Esophagus (tissue), 2 donors: ENCODE data around the gene GK2. TPM values are rescaled to one million over a fixed set of nuclear protein-coding genes. Genes with fewer than 3 reads are reported as not detected.

ENCODE experiments used
- H3K27ac ChIP-seq, 2 donors: one replicate each; pipeline ENCODE4 v1.5.1; 2013; ENCODE audit warnings: low read depth in 2 of 2, mild to moderate bottlenecking in 2 of 2, inconsistent platforms in 1 of 2, low read length in 1 of 2, moderate library complexity in 1 of 2
- H3K27me3 ChIP-seq, 2 donors: one replicate each; pipeline ENCODE4 v1.6.1; 2013; ENCODE audit warnings: low read length in 2 of 2, control low read depth in 1 of 2, mild to moderate bottlenecking in 1 of 2; ENCODE audit not compliant: insufficient read depth in 2 of 2, control insufficient read depth in 1 of 2
- H3K36me3 ChIP-seq, 2 donors: one replicate each; pipeline ENCODE4 v1.6.1; 2013; ENCODE audit warnings: low read length in 1 of 2; ENCODE audit not compliant: control insufficient read depth in 2 of 2, insufficient read depth in 2 of 2
- H3K4me1 ChIP-seq, 2 donors: one replicate each; pipeline ENCODE4 v1.6.1; 2013; ENCODE audit warnings: low read length in 1 of 2; ENCODE audit not compliant: control insufficient read depth in 2 of 2, insufficient read depth in 2 of 2
- H3K4me3 ChIP-seq, 2 donors: one replicate each; pipeline ENCODE4 v1.5.1; 2013; ENCODE audit warnings: low read length in 2 of 2, mild to moderate bottlenecking in 2 of 2, low read depth in 1 of 2, moderate library complexity in 1 of 2
- H3K9me3 ChIP-seq, 2 donors: one replicate each; pipeline ENCODE4 v1.6.1; 2013; ENCODE audit warnings: mild to moderate bottlenecking in 2 of 2, low read depth in 1 of 2, low read length in 1 of 2, moderate library complexity in 1 of 2; ENCODE audit not compliant: control insufficient read depth in 2 of 2, insufficient read depth in 1 of 2
- WGBS, 2 donors: extraction: QIAGEN DNeasy Blood & Tissue Kit; methylation state at CpG; one replicate each; pipeline ENCODE4 v1.1.7; 2013; 5-methylcytosine and 5-hydroxymethylcytosine counted together
- polyA plus RNA-seq, 2 donors: library from polyadenylated mRNA; stranded (reverse); fragments of 200-250 nt; gene quantifications; one replicate each; pipeline ENCODE4 v1.2.3, GENCODE V29; 2013
- donor health status: healthy with polysubstance abuse.
- donor health status: Bipolar disorder and iron deficiency.

GK2 gene
- polyA plus RNA-seq, 2 donors: not detected

GRCh38 chr4:79426989-79427388 lies 19.0 kb upstream of the GK2 start:
- Histone ChIP-seq H3K36me3 (no peaks in the 10 kb centered on the region), H3K9me3 (peaks cover 0 to 2% of the 10 kb centered on the region in 2 donors), H3K4me3 (no peak overlapping the region), H3K4me1 (no peaks in the 10 kb centered on the region), H3K27ac (no peak overlapping the region), H3K27me3 (no peaks in the 10 kb centered on the region)

- Histone ChIP-seq H3K27me3 (no peaks in the 10 kb centered on the region), H3K36me3 (no peaks in the 10 kb centered on the region), H3K4me3 (no peak overlapping the region), H3K9me3 (no peaks in the 10 kb centered on the region), H3K27ac (no peak overlapping the region), H3K4me1 (no peaks in the 10 kb centered on the region)
- WGBS, 2 donors: 71 to 74% methylated on average over 1 of the region's 1 CpG
These were observed 17.6 kb upstream of the GK2 start for GRCh38 chr4:79425586-79425985.

- WGBS, 2 donors: 60 to 77% methylated on average over 2 of the region's 2 CpGs
These were observed 13.5 kb upstream of the GK2 start for GRCh38 chr4:79421483-79421882.

GRCh38 chr4:79413886-79414285 lies 5.9 kb upstream of the GK2 start:
- Histone ChIP-seq H3K9me3 (no peaks in the 10 kb centered on the region), H3K36me3 (no peaks in the 10 kb centered on the region), H3K4me3 (no peak overlapping the region), H3K4me1 (no peaks in the 10 kb centered on the region), H3K27me3 (no peaks in the 10 kb centered on the region), H3K27ac (no peak overlapping the region)
- WGBS, 2 donors: 75 to 88% methylated on average over 3 of the region's 3 CpGs

More at GRCh38 chr4:79421483-79421882, 13.5 kb upstream of the GK2 start:
- no peak overlapping the region for H3K4me3 ChIP-seq
- no peaks in the 10 kb centered on the region for H3K36me3 ChIP-seq
- no peaks in the 10 kb centered on the region for H3K9me3 ChIP-seq
- H3K27me3 ChIP-seq: no peaks in the 10 kb centered on the region
- no peaks in the 10 kb centered on the region for H3K4me1 ChIP-seq
- no peak overlapping the region for H3K27ac ChIP-seq

- H3K27ac ChIP-seq: no peak overlapping the region
- no peaks in the 10 kb centered on the region for H3K36me3 ChIP-seq
- 80 to 81% methylated on average over 9 of the region's 9 CpGs for WGBS, 2 donors
- H3K4me3 ChIP-seq: no peak overlapping the region
- H3K27me3 ChIP-seq: no peaks in the 10 kb centered on the region
- no peaks in the 10 kb centered on the region for H3K9me3 ChIP-seq
- no peaks in the 10 kb centered on the region for H3K4me1 ChIP-seq
These were observed 5.2 kb upstream of the GK2 start for GRCh38 chr4:79413032-79413885.

- Histone ChIP-seq H3K27ac (no peak overlapping the region), H3K27me3 (no peaks in the 10 kb centered on the region), H3K9me3 (no peaks in the 10 kb centered on the region), H3K4me3 (no peak overlapping the region), H3K36me3 (no peaks in the 10 kb centered on the region), H3K4me1 (no peaks in the 10 kb centered on the region)
These were observed 3.4 kb downstream of the GK2 start for GRCh38 chr4:79404666-79405065.

GRCh38 chr4:79403356-79403755 lies 4.7 kb downstream of the GK2 start:
- Histone ChIP-seq H3K27ac (no peak overlapping the region), H3K4me1 (no peaks in the 10 kb centered on the region), H3K27me3 (no peaks in the 10 kb centered on the region), H3K4me3 (no peak overlapping the region), H3K9me3 (no peaks in the 10 kb centered on the region), H3K36me3 (no peaks in the 10 kb centered on the region)
- 87 to 99% methylated on average over 1 of the region's 1 CpG for WGBS, 2 donors

GRCh38 chr4:79402332-79402851 lies 5.6 kb downstream of the GK2 start:
- WGBS, 2 donors: 55 to 58% methylated on average over 1 of the region's 1 CpG
- no peak overlapping the region for H3K27ac ChIP-seq
- H3K36me3 ChIP-seq: no peaks in the 10 kb centered on the region
- no peak overlapping the region for H3K4me3 ChIP-seq
- H3K4me1 ChIP-seq: no peaks in the 10 kb centered on the region
- H3K27me3 ChIP-seq: no peaks in the 10 kb centered on the region
- H3K9me3 ChIP-seq: no peaks in the 10 kb centered on the region

GRCh38 chr4:79399076-79399475 lies 9.0 kb downstream of the GK2 start:
- Histone ChIP-seq H3K4me3 (no peak overlapping the region), H3K27ac (no peak overlapping the region), H3K9me3 (no peaks in the 10 kb centered on the region), H3K27me3 (no peaks in the 10 kb centered on the region), H3K4me1 (no peaks in the 10 kb centered on the region), H3K36me3 (no peaks in the 10 kb centered on the region)
- WGBS, 2 donors: 64 to 66% methylated on average over 1 of the region's 1 CpG

GRCh38 chr4:79397951-79398350 lies 10.1 kb downstream of the GK2 start:
- Histone ChIP-seq H3K9me3 (no peaks in the 10 kb centered on the region), H3K27ac (no peak overlapping the region), H3K27me3 (no peaks in the 10 kb centered on the region), H3K36me3 (no peaks in the 10 kb centered on the region), H3K4me1 (no peaks in the 10 kb centered on the region), H3K4me3 (no peak overlapping the region)
- WGBS, 2 donors: 56 to 63% methylated on average over 5 of the region's 5 CpGs
